Lung (tissue), 12 donors: ENCODE data around the gene KHDRBS2. TPM values are rescaled to one million over a fixed set of nuclear protein-coding genes. Genes with fewer than 3 reads are reported as not detected.

ENCODE experiments used
- ATAC-seq: fragments of 200-7000 bp; cut with Tn5 transposase; one replicate; pipeline ENCODE4 v1.9.1; 2020; ENCODE audit warnings: moderate number of reproducible peaks; ENCODE audit not compliant: insufficient read depth, low FRiP score
- DNase-seq, 3 donors: peaks; one replicate each; pipeline ENCODE4 v3.0.0-alpha.2; 2013 to 2017
- H3K27ac ChIP-seq, 2 donors: one replicate each; pipeline ENCODE4 v1.5.1; 2013; ENCODE audit warnings: mild to moderate bottlenecking in 2 of 2, moderate library complexity in 2 of 2, control low read depth in 1 of 2, inconsistent platforms in 1 of 2, low read depth in 1 of 2, low read length in 1 of 2
- H3K27me3 ChIP-seq, 3 donors: one replicate each; pipeline ENCODE4 v1.5.1; 2013; ENCODE audit warnings: low read length in 2 of 3; ENCODE audit not compliant: control insufficient read depth in 3 of 3, insufficient read depth in 3 of 3
- H3K36me3 ChIP-seq, 4 donors: one replicate each; pipeline ENCODE4 v1.5.1; 2013; ENCODE audit warnings: low read length in 4 of 4, mild to moderate bottlenecking in 1 of 4, moderate library complexity in 1 of 4; ENCODE audit not compliant: control insufficient read depth in 4 of 4, insufficient read depth in 4 of 4
- H3K4me1 ChIP-seq, 5 donors: one replicate each; pipeline ENCODE4 v1.5.1; 2013; ENCODE audit warnings: low read length in 5 of 5, mild to moderate bottlenecking in 2 of 5, moderate library complexity in 1 of 5; ENCODE audit not compliant: control insufficient read depth in 5 of 5, insufficient read depth in 5 of 5
- H3K4me3 ChIP-seq: one replicate; pipeline ENCODE4 v1.5.1; 2013; ENCODE audit warnings: mild to moderate bottlenecking, control low read depth, moderate library complexity
- H3K9ac ChIP-seq, 2 donors: one replicate each; pipeline ENCODE4 v1.5.1; 2013; ENCODE audit warnings: low read length in 2 of 2, control low read depth in 1 of 2; ENCODE audit not compliant: insufficient read depth in 1 of 2
- H3K9me3 ChIP-seq, 4 donors: one replicate each; pipeline ENCODE4 v1.5.1; 2013; ENCODE audit warnings: low read length in 3 of 4, mild to moderate bottlenecking in 1 of 4, moderate library complexity in 1 of 4; ENCODE audit not compliant: control insufficient read depth in 4 of 4, insufficient read depth in 3 of 4
- CTCF ChIP-seq: IDR thresholded peaks from 2 replicates; pipeline ENCODE4 v1.5.1; 2012; ENCODE audit warnings: mild to moderate bottlenecking; ENCODE audit errors: control extremely low read depth, extremely low read depth
- WGBS, 2 donors: extraction: QIAGEN DNeasy Blood & Tissue Kit; methylation state at CpG; one replicate each; pipeline ENCODE4 v1.1.7; 2013; 5-methylcytosine and 5-hydroxymethylcytosine counted together
- polyA plus RNA-seq, 2 donors: library from polyadenylated mRNA; stranded (reverse); fragments of 200-250 nt; gene quantifications; one replicate each; pipeline ENCODE4 v1.2.1, GENCODE V29; 2013
- total RNA-seq, 2 donors: library from RNA; depleted of rRNA in 1 of 2; stranded (reverse); fragments of >200 nt in 1 of 2; gene quantifications; one replicate each; pipeline ENCODE4 v1.2.1, GENCODE V29; 2014 to 2021
- donor health status: control.
- donor health status: control.
- donor health status: Bipolar disorder and iron deficiency.
- donor health status: healthy.
- donor health status: DM: yes; HTN: yes; CAD: no.

The KHDRBS2 gene
- total and polyA plus RNA-seq, 4 donors = 0.68 to 43.9 (median 3.8) TPM

DNA sequence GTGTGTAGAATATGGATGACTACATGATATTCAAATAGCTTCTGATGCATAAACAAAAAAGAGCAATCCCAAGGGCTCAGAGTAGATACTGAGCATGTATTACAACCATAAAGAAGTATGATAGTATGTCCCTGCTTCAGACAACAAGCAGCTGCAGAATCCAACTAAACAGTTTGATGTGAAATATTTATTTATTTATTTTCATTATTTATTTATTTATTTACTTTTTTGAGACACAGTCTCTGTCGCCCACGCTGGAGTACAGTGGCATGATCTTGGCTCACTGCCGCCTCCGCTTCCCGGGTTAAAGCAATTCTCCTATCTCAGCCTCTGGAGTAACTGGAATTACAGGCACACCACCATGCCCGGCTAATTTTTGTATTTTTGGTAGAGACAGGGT, 384.3 kb downstream of the KHDRBS2 start:
- Histone ChIP-seq H3K27ac (no peak overlapping the region), H3K4me3 (no peak overlapping the region), H3K9me3 (no peaks in the 10 kb centered on the region), H3K9ac (no peak overlapping the region), H3K27me3 (no peaks in the 10 kb centered on the region), H3K4me1 (no peaks in the 10 kb centered on the region), H3K36me3 (no peaks in the 10 kb centered on the region)
- 93 to 96% methylated on average over 6 of the region's 6 CpGs for WGBS, 2 donors
- ATAC-seq (no peak), DNase-seq (no peak)
- TF ChIP-seq CTCF = no peak

- H3K4me3 ChIP-seq = no peak overlapping the region
- WGBS, 2 donors = 91 to 92% methylated on average over 9 of the region's 9 CpGs
These were observed 391.5 kb downstream of the KHDRBS2 start for GRCh38 chr6:61894536-61894935.

GRCh38 chr6:61887423-61887822, 398.6 kb downstream of the KHDRBS2 start:
- no peak for ATAC-seq
- Histone ChIP-seq H3K36me3 (no peaks in the 10 kb centered on the region), H3K4me3 (no peak overlapping the region), H3K27me3 (no peaks in the 10 kb centered on the region), H3K4me1 (no peaks in the 10 kb centered on the region), H3K9me3 (peaks cover 0 to 10% (median 0%) of the 10 kb centered on the region in 4 donors), H3K27ac (no peak overlapping the region), H3K9ac (no peak overlapping the region)
- TF ChIP-seq CTCF = no peak
- DNase-seq = peak in 2 of 3 donors; percentile 51 to 59
- 77 to 84% methylated on average over 1 of the region's 1 CpG for WGBS, 2 donors

More at GRCh38 chr6:61894536-61894935, 391.5 kb downstream of the KHDRBS2 start:
- Histone ChIP-seq H3K36me3 (no peaks in the 10 kb centered on the region), H3K27me3 (no peaks in the 10 kb centered on the region), H3K9me3 (no peaks in the 10 kb centered on the region), H3K9ac (no peak overlapping the region), H3K4me1 (no peaks in the 10 kb centered on the region), H3K27ac (no peak overlapping the region)
- ATAC-seq (no peak), DNase-seq (no peak)
- TF ChIP-seq CTCF = no peak

DNA sequence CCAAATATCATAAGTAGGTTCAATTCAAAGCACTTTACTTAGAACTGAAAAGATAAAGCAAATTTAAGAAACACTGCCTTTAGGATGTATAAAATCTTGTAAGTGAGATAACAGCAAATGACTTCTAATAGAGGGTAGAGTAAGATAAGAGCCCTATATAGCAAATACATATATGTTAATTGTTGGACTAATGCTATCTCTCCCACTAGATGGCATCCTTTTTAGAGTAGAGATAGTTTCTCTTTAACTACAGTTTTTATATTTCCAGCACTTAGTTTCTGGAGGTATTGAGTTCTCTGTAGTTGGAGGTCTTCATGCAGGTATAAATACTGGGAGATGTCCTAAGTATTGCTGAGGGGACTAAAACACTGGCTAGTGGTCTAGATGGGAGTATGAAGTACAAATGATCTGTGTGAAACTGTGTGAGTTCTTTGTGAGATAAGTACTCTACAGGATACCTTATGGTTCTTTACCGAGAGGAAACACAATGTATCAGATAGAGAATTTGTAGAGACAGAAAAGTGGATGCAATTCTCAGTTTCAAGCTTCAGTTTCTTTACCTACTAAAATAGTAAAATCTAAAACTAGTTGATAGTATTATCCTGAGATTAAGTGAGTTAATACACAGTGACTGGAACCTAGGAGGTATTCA, 399.3 kb downstream of the KHDRBS2 start:
- H3K9me3 ChIP-seq = peaks cover 0 to 10% (median 0%) of the 10 kb centered on the region in 4 donors
- DNase-seq = peak in 2 of 3 donors; percentile 48 to 61
- no peak overlapping the region for H3K4me3 ChIP-seq
- no peak overlapping the region for H3K27ac ChIP-seq
- no peaks in the 10 kb centered on the region for H3K4me1 ChIP-seq
- TF ChIP-seq CTCF = no peak
- no peaks in the 10 kb centered on the region for H3K36me3 ChIP-seq
- no peaks in the 10 kb centered on the region for H3K27me3 ChIP-seq
- no peak overlapping the region for H3K9ac ChIP-seq
- whole genome bisulfite sequencing, 2 donors = 78 to 89% methylated on average over 1 of the region's 1 CpG
- ATAC-seq = no peak
